ENCODE data around the gene ELAVL3. TPM values are rescaled to one million over a fixed set of nuclear protein-coding genes. Genes with fewer than 3 reads are reported as not detected.

ELAVL3 gene
- under 1 TPM in 1 of 3 donors, not detected in 2; 0.03 TPM for polyA plus RNA-seq

DNA sequence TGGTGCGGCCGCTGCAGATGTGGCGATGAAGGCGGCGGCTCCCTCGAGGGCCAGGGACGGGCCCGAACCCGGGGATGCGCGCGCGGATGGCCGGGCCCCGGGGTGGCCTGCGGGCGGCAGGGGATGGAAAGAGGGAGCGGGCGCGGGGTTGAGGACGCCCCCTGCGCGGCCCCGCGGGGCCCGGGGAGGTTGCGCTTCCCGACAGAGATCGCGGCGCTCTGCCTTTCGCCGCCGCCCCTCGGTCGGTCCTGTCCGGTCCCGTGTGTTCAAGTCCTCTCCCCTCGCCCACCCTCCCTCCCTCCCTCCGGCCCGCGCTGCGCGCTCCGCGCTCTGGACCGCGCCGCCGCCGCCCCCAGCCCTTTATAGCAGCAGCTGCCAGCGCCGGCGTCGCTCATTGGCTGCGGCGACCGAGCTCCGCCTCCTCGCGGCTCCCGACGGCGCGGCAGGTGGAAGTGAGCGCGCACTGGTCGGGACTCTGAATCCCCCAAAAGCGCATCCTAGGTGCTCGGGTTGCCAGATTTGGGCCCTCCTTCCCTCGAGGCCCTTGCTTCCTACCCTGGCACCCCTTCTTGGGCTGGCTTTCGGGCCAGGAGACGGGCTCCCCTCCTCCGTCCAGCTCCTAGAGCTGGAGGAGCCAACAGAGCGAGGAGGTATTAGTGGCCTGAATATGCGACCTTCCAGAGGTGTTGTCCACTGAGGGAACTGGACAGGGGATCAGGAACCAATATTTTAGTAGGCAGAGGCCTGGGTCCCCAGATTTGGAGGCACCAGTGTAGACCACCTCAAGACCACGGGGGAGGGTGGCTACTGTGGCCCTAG lies at the start of gene ELAVL3:
Gene ELAVL3 (minus strand): TSS at position 332 of the 819 bp plus-strand sequence. CDS start 438 bp downstream, outside the sequence.
- WGBS, 3 donors: 10 to 15% (median 12%) methylated on average over 37 to 72 of the region's 77 CpGs
- H3K27ac ChIP-seq (ENCODE audit: low read depth, low read length): no peak within 1 kb of the TSS

DNA sequence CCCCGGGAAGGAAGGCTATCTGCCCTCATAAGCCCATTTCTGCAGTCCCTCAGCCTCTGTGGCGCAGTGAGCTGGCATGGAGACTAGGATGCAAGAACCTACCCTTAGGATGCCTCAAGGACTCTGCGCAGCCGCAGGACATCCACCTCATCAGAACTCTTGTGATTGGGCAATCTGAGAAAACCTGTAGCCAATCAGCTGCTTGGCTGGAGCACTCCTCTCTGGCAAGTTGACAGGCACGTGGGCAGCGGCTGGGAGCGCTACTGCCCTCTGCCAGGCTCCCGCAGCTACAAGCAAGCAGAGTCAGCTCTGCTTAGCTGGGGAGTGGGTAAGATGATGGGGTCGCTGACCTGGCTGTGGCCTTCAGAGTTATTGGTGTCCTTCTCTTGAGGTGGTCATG lies 49.6 kb upstream of the ELAVL3 start:
- H3K27ac ChIP-seq (ENCODE audit: low read depth, low read length): no peak overlapping the region
- WGBS, 3 donors: 19 to 33% (median 24%) methylated on average over 9 of the region's 9 CpGs

DNA sequence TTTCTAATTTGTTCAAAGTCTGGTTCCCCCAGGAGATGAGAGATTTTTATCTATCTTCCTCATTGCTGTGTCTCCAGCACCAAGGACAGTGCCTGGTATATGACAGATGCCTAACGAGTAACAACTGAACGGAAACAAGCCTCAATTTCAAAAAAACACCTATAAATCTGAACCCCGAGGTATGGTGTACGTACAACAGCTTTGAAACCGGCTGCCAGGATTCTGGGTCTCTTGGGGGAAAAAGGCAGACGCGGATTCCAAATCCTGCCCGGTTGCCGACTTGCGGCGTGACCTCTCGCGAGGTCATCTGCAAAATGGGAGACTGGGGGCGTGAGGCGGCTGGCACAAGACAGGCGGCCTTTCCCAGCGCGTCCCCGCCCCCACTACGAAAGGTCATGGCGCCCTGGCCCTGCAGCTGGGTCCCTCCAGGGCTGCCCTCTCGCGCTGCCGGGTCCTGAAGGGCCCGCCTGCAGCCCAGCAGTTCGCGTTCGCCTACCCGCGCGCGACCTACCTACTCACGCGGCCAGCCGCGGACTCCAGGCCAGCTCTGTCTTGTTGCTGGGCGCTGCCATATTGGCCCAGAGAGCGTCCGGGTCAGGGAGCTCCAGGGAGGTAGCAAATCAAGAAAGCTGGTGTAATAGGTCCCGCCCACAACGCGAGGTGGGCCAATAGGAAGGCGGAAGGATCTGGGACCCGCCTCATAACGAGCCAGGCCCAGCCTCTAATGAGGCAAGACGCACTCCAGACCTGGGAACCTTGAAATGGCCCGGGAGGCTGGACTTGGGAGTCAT lies 47.9 kb upstream of the ELAVL3 start, which contains the start of gene ECSIT:
Gene ECSIT (minus strand): TSS at position 584 of the 791 bp plus-strand sequence. CDS start 9,964 bp downstream, outside the sequence.
- 0 to 1% (median 1%) methylated on average over 47 of the region's 47 CpGs for WGBS, 3 donors
- no peak within 1 kb of the TSS for H3K27ac ChIP-seq (ENCODE audit: low read depth, low read length)

- H3K27ac ChIP-seq (ENCODE audit: low read depth, low read length): no peak overlapping the region
- WGBS, 3 donors: 91 to 97% (median 94%) methylated on average over 9 of the region's 9 CpGs
Observed at GRCh38 chr19:11519138-11519537, 38.3 kb upstream of the ELAVL3 start.

GRCh38 chr19:11513946-11514345 lies 33.1 kb upstream of the ELAVL3 start:
- 94 to 98% (median 97%) methylated on average over 20 of the region's 20 CpGs for WGBS, 3 donors
- H3K27ac ChIP-seq (ENCODE audit: low read depth, low read length): no peak overlapping the region

DNA sequence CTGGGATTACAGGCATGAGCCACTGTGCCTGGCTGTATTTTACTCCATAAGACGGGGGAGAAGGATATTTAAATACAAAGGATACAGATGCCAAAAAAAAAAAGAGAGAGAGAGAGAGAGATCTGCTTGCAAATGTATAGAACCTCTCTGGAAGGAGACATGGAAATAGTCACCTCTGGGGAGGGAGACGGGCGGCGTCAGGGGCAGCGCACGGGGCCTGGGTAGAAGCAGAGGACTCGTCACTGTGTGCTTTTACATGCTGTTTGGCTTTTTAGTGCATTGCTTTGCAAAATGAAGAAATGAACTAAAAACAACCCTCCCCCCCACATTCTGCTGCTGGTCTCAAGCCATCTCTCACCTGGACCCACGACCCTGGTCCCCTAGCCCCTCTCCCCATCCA lies 29.6 kb upstream of the ELAVL3 start:
- WGBS, 3 donors: 94 to 98% (median 95%) methylated on average over 8 of the region's 8 CpGs

DNA sequence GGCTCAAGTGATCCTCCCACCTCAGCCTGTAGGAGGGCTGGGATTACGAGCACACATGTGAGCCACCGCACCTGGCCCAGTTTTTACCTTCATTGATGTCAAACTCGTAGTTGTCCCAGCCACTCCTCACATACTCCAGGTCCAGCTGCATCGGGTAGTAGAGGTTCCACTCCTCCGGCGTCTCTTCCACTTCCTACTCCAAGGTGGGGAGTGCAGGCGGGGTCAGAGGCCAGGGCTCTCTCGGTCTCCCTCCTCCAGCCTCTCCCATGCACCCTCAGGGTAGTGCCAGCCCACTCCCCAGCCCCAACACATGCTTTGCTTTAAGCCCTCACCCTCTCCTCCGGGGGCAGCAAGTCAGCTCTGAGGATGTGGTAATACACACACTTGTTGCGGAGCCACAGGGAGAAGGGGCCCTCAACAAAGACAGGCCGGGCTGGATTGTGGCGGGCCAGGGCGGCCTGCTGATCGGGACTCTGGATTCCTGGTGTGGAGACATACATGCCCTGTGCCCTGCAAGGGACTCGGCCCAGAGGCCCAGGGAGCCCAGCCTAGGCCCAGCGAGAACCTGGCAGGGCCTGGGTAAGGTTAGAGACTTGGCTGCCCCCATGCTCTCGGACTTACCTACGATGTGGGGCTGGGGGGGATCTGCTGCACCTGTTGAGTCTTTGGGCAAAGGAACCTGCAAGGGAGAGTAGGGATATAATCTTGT lies 26.7 kb upstream of the ELAVL3 start:
- WGBS, 3 donors: 76 to 95% (median 91%) methylated on average over 17 to 18 of the region's 18 CpGs
- H3K27ac ChIP-seq (ENCODE audit: low read depth, low read length): no peak overlapping the region

More for the DNA sequence above, 29.6 kb upstream of the ELAVL3 start:
- no peak overlapping the region for H3K27ac ChIP-seq (ENCODE audit: low read depth, low read length)

GRCh38 chr19:11506967-11507366 lies 26.1 kb upstream of the ELAVL3 start:
- no peak overlapping the region for H3K27ac ChIP-seq (ENCODE audit: low read depth, low read length)
- 94 to 96% (median 95%) methylated on average over 6 of the region's 6 CpGs for WGBS, 3 donors

GRCh38 chr19:11506101-11506555 lies 25.3 kb upstream of the ELAVL3 start:
- WGBS, 3 donors: 27% methylated on average over 19 to 20 of the region's 20 CpGs
- no peak overlapping the region for H3K27ac ChIP-seq (ENCODE audit: low read depth, low read length)

DNA sequence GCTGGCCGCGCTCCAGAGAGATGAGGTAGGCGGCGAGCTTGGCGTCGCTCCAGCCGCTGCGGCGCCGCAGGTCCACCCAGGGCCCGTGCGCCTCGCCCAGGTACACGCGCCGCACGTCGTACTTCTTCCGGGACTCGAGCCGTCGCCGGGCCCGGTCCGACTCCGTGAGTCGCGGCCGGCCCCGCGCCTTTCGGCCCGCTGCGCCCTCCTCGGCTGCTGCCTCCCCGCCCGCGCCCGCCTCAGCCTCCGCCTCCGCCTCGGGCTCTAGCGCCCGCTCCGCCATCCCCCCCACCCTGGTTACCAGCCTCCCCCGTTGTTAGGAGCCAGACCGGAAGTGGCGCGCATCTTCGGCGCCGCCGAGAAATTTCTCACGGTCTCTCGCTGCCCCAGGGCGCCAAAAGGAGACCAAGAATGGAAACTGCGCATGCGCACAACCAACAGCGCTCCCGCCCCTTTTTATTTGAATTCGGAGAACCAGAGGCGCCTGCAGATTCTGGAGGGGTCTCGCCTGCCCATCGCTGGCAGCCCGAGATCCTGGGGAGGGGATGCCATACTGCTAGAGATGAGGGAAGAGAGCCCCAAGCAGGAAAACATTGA lies 24.8 kb upstream of the ELAVL3 start, which contains the start of gene ZNF653:
Gene ZNF653 (minus strand): TSS at position 336 of the 597 bp plus-strand sequence. CDS start 53 bp downstream, at position 283.
- WGBS, 3 donors: 0 to 1% (median 1%) methylated on average over 43 to 65 of the region's 65 CpGs
- peak within 1 kb of the TSS; percentile 51 for H3K27ac ChIP-seq (ENCODE audit: low read depth, low read length)

- peak overlapping the region; percentile 51 for H3K27ac ChIP-seq (ENCODE audit: low read depth, low read length)
- whole genome bisulfite sequencing, 3 donors: 0 to 4% (median 1%) methylated on average over 16 to 33 of the region's 33 CpGs
Observed at GRCh38 chr19:11505032-11505503, 24.2 kb upstream of the ELAVL3 start.

GRCh38 chr19:11504502-11505031 lies 23.7 kb upstream of the ELAVL3 start:
- WGBS, 3 donors: 34 to 56% (median 53%) methylated on average over 7 of the region's 7 CpGs
- H3K27ac ChIP-seq (ENCODE audit: low read depth, low read length): no peak overlapping the region

DNA sequence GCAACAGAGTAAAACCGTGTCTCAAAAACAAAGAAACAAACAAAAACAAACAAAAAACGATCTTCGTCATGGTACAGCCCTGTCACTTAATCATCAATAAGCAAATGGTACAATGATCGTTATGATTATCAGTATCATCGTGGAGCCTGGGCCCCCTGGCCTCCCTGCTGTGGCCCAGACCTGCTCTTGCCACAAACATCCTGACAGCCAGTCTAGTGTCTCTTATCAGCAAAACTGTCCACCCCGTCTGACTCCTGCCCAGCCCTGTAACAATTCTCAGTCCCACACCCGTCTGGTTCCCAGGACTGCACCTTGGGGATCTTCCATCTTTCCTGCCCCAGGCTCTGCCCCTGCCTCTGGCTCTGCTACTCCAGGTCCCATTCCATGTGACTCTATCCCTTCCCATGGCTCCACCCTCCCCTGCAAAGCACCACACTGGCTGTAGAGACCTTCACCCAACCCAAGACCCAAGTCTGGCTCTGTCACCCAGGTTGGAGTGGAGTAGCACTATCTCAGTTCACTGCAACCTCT lies 19.1 kb upstream of the ELAVL3 start:
- no peak overlapping the region for H3K27ac ChIP-seq (ENCODE audit: low read depth, low read length)
- 64 to 86% (median 84%) methylated on average over 7 of the region's 7 CpGs for WGBS, 3 donors

DNA sequence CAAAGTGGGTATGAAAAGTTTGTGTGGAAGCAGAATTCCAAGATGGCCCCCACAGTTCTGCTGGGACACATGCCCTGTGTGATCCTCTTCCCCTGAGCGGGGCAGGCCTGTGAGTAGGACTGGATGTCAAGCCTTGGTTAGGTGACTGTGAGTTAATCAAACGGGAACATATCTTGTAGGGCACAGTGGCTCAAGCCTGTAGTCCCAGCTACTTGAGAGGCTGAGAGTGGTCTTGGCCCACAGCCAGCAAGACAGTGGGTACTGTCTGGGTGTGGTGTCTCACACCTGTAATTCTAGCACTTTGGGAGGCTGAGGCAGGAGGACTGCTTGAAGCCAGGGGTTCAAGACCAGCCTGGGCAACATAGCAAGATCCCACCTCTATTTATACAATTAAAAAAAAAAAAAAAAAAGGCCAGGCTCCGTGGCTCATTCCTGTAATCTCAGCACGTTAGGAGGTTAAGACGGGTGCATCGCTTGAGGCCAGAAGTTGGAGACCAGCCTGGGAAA lies 18.4 kb upstream of the ELAVL3 start:
- no peak overlapping the region for H3K27ac ChIP-seq (ENCODE audit: low read depth, low read length)
- 93 to 95% (median 93%) methylated on average over 6 of the region's 6 CpGs for WGBS, 3 donors

GRCh38 chr19:11496391-11497163 lies 15.7 kb upstream of the ELAVL3 start:
- WGBS, 3 donors: 71 to 74% (median 74%) methylated on average over 17 of the region's 17 CpGs
- no peak overlapping the region for H3K27ac ChIP-seq (ENCODE audit: low read depth, low read length)

DNA sequence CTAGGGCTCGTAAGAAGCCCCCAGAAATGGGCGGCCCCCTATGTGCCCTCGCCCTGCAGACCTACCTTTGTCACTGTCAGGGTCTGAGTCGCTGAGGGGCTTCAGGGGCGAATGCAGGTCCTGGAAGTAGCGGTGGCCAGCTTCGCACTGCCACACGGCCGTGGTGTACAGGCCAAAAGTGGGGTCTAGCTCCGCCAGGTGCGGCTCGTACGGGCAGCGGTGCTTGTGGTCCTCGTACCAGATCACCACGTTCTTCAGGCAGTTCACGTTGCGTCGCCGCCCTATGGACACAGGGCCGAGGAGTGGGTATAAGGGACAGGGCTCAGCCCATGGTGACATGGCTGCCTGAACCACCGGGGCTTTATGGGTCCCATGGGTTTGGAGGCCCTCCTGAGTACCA lies 15.0 kb upstream of the ELAVL3 start:
- 94 to 96% (median 96%) methylated on average over 22 of the region's 22 CpGs for WGBS, 3 donors
- no peak overlapping the region for H3K27ac ChIP-seq (ENCODE audit: low read depth, low read length)

- no peak overlapping the region for H3K27ac ChIP-seq (ENCODE audit: low read depth, low read length)
- WGBS, 3 donors: 75 to 93% (median 90%) methylated on average over 6 to 10 of the region's 10 CpGs
Observed at GRCh38 chr19:11495481-11495880, 14.6 kb upstream of the ELAVL3 start.
